Astrocyte of the cerebellum (primary cell): ENCODE results near the gene IGF1.

Experiments used
- DNase-seq: peaks from one replicate; pipeline ENCODE4 v3.0.0-alpha.2; 2011; ENCODE audit warnings: low read depth
- H3K4me3 ChIP-seq: 2 replicates; pipeline ENCODE4 v1.5.1; 2011; ENCODE audit warnings: mild to moderate bottlenecking, low read depth, low read length, moderate library complexity
- in situ Hi-C: cut with HindIII; loops from 2 replicates; pipeline ENCODE4 v1.10.0; 2017; ENCODE audit warnings: low sequenced_read_pairs
- TF ChIP-seq, protein P1 (sequence below): IDR thresholded peaks from 2 replicates; pipeline ENCODE4 v1.5.1; 2012; ENCODE audit warnings: low read length, low read depth, moderate library complexity, mild to moderate bottlenecking; ENCODE audit errors: missing control alignments

IGF1 gene

DNA sequence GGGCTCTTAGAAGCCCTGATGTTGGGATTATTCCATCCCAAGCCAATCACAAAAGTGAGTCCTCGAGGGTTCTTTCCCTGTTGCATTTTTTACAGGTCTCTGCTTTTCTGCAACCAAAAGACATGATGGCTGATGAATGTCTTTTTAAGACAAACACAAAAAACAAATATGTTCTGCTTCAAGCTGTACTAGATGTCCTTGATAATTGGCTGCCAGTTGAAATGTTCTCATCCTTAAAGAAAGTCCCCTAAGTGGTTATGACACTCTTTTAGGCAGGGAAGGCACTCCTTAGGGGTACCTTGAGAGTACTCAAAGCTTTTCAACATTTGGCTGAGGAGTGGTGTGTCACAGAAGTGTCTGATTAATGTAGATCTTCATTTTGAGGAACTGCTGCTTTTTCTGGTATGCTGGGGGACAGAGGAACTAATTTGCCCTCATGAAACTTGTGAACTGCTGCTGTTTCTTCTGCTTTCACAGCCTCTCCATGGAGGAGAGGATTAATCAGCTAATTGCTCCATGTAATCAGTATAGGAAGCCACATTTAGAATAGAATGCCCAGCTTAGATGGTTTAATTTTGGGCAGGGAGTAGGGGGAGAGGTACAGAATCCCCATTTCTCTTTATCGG lies 22.8 kb upstream of the IGF1 start:
- H3K4me3 ChIP-seq = no peak overlapping the region
- TF ChIP-seq, protein P1, sequence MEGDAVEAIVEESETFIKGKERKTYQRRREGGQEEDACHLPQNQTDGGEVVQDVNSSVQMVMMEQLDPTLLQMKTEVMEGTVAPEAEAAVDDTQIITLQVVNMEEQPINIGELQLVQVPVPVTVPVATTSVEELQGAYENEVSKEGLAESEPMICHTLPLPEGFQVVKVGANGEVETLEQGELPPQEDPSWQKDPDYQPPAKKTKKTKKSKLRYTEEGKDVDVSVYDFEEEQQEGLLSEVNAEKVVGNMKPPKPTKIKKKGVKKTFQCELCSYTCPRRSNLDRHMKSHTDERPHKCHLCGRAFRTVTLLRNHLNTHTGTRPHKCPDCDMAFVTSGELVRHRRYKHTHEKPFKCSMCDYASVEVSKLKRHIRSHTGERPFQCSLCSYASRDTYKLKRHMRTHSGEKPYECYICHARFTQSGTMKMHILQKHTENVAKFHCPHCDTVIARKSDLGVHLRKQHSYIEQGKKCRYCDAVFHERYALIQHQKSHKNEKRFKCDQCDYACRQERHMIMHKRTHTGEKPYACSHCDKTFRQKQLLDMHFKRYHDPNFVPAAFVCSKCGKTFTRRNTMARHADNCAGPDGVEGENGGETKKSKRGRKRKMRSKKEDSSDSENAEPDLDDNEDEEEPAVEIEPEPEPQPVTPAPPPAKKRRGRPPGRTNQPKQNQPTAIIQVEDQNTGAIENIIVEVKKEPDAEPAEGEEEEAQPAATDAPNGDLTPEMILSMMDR = no peak
- no peak for DNase-seq
- in situ Hi-C loops = no loop called here

DNA sequence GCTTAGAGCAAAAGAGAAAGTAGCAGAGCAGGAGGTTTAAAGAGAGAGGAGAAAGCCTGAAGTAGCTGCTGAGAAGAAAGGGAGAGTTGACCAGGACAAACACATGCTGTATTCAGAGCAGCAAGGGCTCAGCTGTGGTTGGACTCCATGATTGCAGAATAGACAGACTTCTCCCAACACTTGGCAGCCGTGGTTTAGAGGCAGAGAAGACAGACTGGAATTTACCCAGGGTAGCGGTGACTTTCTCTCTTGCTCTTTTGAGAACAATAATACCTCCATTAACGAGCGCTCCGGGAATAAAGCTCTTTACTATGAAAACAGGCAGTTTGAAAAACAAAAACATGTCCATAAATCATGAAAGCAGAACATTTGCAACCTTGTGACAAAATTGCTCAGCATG lies 21.4 kb upstream of the IGF1 start:
- in situ Hi-C loops = no loop called here
- no peak overlapping the region for H3K4me3 ChIP-seq
- DNase-seq = no peak
- TF ChIP-seq, protein P1 = no peak

DNA sequence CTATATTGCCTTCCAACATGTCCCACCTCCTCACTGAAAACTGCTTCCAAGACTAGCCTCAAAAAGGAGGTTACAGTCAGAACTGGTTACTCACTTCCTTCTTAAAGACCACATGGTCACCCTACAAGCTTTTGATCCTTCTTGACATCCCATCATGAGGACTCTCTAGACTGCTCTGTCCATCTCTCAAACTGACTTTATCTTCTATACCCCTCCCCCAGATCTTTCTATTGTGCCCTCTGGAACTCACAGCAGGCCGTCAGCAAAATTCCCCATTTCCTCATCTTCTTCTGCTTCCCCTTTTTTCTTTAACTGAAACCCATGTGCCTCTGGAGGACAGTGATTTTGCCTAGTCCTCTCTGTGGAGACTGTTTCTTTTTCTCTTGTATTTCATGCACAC lies 18.1 kb upstream of the IGF1 start:
- DNase-seq = no peak
- in situ Hi-C loops = no loop called here
- TF ChIP-seq, protein P1 = no peak
- H3K4me3 ChIP-seq = no peak overlapping the region

DNA sequence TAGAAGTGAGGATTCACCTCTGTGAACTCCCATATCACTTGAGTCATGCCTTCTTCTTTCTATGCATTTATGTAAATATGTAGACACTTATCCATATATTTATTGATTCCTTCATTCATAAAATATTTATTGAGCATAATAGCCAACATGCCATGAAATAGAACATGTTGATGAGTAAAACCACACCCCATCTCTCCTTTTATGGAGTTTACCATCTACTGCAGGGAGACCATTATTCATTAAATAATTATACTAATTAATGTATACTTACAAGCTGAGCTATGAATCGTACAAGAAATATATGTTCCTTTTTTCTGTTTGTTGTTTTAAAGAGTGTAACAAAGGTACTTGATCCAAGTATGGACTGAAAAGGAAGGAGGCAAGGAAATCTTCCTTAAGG lies 17.4 kb upstream of the IGF1 start:
- in situ Hi-C loops = no loop called here
- H3K4me3 ChIP-seq = no peak overlapping the region
- TF ChIP-seq, protein P1 = no peak
- no peak for DNase-seq

DNA sequence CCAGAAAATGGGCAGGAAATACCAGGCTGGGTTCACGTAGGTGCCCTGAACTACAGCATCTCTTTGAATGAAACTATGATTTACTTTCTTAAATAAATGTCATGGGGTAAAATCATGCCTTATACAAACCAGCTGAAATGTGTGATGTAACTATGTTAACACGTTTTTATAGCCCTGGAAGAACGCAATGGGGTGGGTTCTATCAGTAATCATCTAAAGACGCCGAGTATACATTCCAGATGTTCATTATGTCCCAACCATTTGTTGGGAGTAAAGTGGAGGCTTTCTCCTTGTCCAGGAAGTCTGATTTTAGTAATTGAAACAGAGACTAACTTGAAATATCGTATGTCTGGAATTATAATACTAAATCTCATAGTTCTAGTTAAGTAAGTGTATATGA lies 16.2 kb upstream of the IGF1 start:
- no peak for DNase-seq
- H3K4me3 ChIP-seq = no peak overlapping the region
- in situ Hi-C loops = no loop called here
- TF ChIP-seq, protein P1 = no peak

DNA sequence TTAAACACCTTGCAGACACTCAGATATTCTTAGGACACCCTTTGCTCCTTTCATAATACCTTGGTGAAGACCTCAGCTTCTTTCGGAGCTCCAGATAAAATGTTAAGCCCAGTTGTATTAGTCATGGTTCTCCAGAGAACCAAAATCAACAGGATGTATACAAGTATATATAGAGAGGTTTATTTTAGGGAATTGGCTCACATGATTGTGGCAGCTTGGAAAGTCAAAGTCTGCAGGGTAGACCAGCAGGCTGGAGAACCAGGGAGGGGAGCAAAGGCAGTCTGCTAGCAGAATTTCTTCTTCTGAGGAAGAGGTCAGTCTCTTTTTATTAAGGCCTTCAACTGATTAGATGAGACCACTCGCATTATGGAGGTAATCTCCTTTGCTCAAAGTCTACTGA lies 6.9 kb upstream of the IGF1 start:
- TF ChIP-seq, protein P1 = no peak
- no peak overlapping the region for H3K4me3 ChIP-seq
- no peak for DNase-seq
- in situ Hi-C loops = no loop called here

DNA sequence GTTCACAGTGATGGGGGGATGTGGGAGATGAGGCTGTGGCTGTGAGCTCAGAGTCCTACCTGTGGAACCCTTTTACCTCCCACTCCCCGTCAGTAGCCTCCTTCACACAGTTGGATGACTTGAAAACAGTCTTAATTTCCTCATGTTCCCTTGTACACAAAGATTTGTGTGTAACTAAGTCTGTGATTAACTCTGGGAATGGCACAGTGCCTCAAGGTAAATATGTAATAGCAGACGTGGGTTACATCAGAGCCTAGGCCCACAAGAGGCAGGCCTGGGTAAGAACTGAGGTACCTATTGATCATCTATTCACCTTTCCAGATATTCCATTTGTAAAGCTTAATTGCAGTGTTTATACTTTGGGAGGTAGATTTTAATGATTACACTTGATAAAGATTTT lies 5.8 kb upstream of the IGF1 start:
- no peak for DNase-seq
- H3K4me3 ChIP-seq = no peak overlapping the region
- TF ChIP-seq, protein P1 = no peak
- in situ Hi-C loops = no loop called here
